ENCODE measurements around the gene TRIM2. TPM values are rescaled to one million over a fixed set of nuclear protein-coding genes. Genes with fewer than 3 reads are reported as not detected.

The TRIM2 gene
- total RNA-seq, 4 donors from 2014 or later, result 5.8 to 18.9 (median 14.9) TPM

- peaks cover 0 to 36% (median 0%) of the 10 kb centered on the region in 3 donors for H3K36me3 ChIP-seq
- H3K4me1 ChIP-seq, result peaks cover 0 to 21% (median 0%) of the 10 kb centered on the region in 3 donors
- TF ChIP-seq CTCF (IDR thresholded peaks at IDR 0.05), result no peak
- TF ChIP-seq POLR2A (IDR thresholded peaks at IDR 0.05), result no peak
- H3K27ac ChIP-seq, result no peak overlapping the region
- H3K9me3 ChIP-seq, result no peaks in the 10 kb centered on the region
- DNase-seq, result no peak
- intact Hi-C loops (cut with DNase I), result no loop called here
- no peaks in the 10 kb centered on the region for H3K27me3 ChIP-seq
- no peak overlapping the region for H3K4me3 ChIP-seq
- WGBS, 2 donors, result 75 to 78% methylated on average over 2 of the region's 2 CpGs
Measured at GRCh38 chr4:153325558-153325957, 121.3 kb downstream of the TRIM2 start.

GRCh38 chr4:153326513-153326912 lies 122.3 kb downstream of the TRIM2 start:
- H3K27ac ChIP-seq, result no peak overlapping the region
- no peak overlapping the region for H3K4me3 ChIP-seq
- no peaks in the 10 kb centered on the region for H3K9me3 ChIP-seq
- WGBS, 2 donors, result 50 to 77% methylated on average over 11 of the region's 11 CpGs
- TF ChIP-seq CTCF (IDR thresholded peaks at IDR 0.05) (no peak), POLR2A (IDR thresholded peaks at IDR 0.05) (no peak)
- H3K4me1 ChIP-seq, result peaks cover 0 to 21% (median 0%) of the 10 kb centered on the region in 3 donors
- intact Hi-C loops (cut with DNase I), result no loop called here
- DNase-seq, result no peak
- peaks cover 0 to 28% (median 0%) of the 10 kb centered on the region in 3 donors for H3K36me3 ChIP-seq
- H3K27me3 ChIP-seq, result no peaks in the 10 kb centered on the region

GRCh38 chr4:153327247-153327646 lies 123.0 kb downstream of the TRIM2 start:
- TF ChIP-seq CTCF (IDR thresholded peaks at IDR 0.05), result no peak
- TF ChIP-seq POLR2A (IDR thresholded peaks at IDR 0.05), result no peak
- Histone ChIP-seq H3K4me1 (peaks cover 0 to 21% (median 0%) of the 10 kb centered on the region in 3 donors), H3K9me3 (no peaks in the 10 kb centered on the region), H3K36me3 (peaks cover 0 to 25% (median 0%) of the 10 kb centered on the region in 3 donors), H3K27ac (no peak overlapping the region), H3K27me3 (no peaks in the 10 kb centered on the region), H3K4me3 (no peak overlapping the region)
- 87 to 92% methylated on average over 1 of the region's 1 CpG for WGBS, 2 donors
- DNase-seq, result no peak
- intact Hi-C loops (cut with DNase I), result no loop called here

GRCh38 chr4:153332936-153333335 lies 128.7 kb downstream of the TRIM2 start:
- Histone ChIP-seq H3K4me3 (no peak overlapping the region), H3K9me3 (no peaks in the 10 kb centered on the region), H3K27ac (no peak overlapping the region), H3K36me3 (peaks cover 0 to 4% (median 0%) of the 10 kb centered on the region in 3 donors), H3K27me3 (no peaks in the 10 kb centered on the region), H3K4me1 (peaks cover 0 to 11% (median 0%) of the 10 kb centered on the region in 3 donors)
- no peak for DNase-seq
- 74 to 89% methylated on average over 2 of the region's 2 CpGs for WGBS, 2 donors
- no peak for TF ChIP-seq CTCF (IDR thresholded peaks at IDR 0.05)
- no peak for TF ChIP-seq POLR2A (IDR thresholded peaks at IDR 0.05)
- intact Hi-C loops (cut with DNase I), result no loop called here

- Histone ChIP-seq H3K4me3 (no peak overlapping the region), H3K27ac (no peak overlapping the region), H3K9me3 (no peaks in the 10 kb centered on the region), H3K36me3 (no peaks in the 10 kb centered on the region), H3K27me3 (no peaks in the 10 kb centered on the region), H3K4me1 (peaks cover 0 to 11% (median 0%) of the 10 kb centered on the region in 3 donors)
- intact Hi-C loops (cut with DNase I), result no loop called here
- DNase-seq, result no peak
- TF ChIP-seq CTCF (IDR thresholded peaks at IDR 0.05) (no peak), POLR2A (IDR thresholded peaks at IDR 0.05) (no peak)
Measured at GRCh38 chr4:153333874-153334273, 129.6 kb downstream of the TRIM2 start.
